ENCODE data around the gene CCN5. TPM values are rescaled to one million over a fixed set of nuclear protein-coding genes. Genes with fewer than 3 reads are reported as not detected.

Gene CCN5
- total and polyA plus RNA-seq, 2 of the 8 experiments (the other 6 are each of a cell fraction or from before 2014, with no cell fraction given) = not detected

GRCh38 chr20:44773070-44773829 is 58.1 kb downstream of the CCN5 start:
- Histone ChIP-seq H3K23ac (ENCODE audit: insufficient read length) (no peak overlapping the region), H4K20me1 (replicated peaks in 1 of 2; ENCODE audit: control insufficient read depth in 1 of 2, insufficient read depth in 2 of 2, low read length in 2 of 2) (peaks cover 16 to 22% of the 10 kb centered on the region in 2 experiments), H3K9me3 (ENCODE audit: insufficient read depth in 2 of 2, low read depth in 1 of 2, low read length in 1 of 2) (no peaks in the 10 kb centered on the region), H3K27me3 (replicated peaks in 1 of 4; ENCODE audit: control insufficient read depth in 3 of 4, extremely low read depth in 1 of 4, insufficient read depth in 3 of 4, low read length in 3 of 4) (no peaks in the 10 kb centered on the region), H4K8ac (ENCODE audit: extremely low read depth, insufficient read depth, low read length) (no peak overlapping the region), H3K56ac (replicated peaks; ENCODE audit: insufficient read length, low read depth, low read length) (no peak overlapping the region), H3K4me1 (replicated peaks in 1 of 4; ENCODE audit: control insufficient read depth in 3 of 4, insufficient read depth in 4 of 4, low read length in 3 of 4) (peaks cover 0 to 2% (median 0%) of the 10 kb centered on the region in 4 experiments; a peak in 1 of 7 replicates), H3K23me2 (ENCODE audit: low read depth, low read length) (no peaks in the 10 kb centered on the region), H3K4me3 (ENCODE audit: extremely low read depth in 1 of 4, insufficient read depth in 2 of 4, low read depth in 3 of 4, low read length in 4 of 4) (no peak overlapping the region), H3K14ac (ENCODE audit: insufficient read length) (no peak overlapping the region), H3K36me3 (ENCODE audit: control insufficient read depth in 2 of 4, insufficient read depth in 4 of 4, low read length in 3 of 4) (no peaks in the 10 kb centered on the region; a peak in 1 of 8 replicates), H2BK15ac (ENCODE audit: low read length) (peak overlapping the region; percentile 46), H2BK12ac (ENCODE audit: low read depth, low read length) (no peak overlapping the region), H3K79me2 (ENCODE audit: control insufficient read depth in 1 of 2, insufficient read depth in 2 of 2, low read length in 2 of 2) (peaks cover 0 to 3% of the 10 kb centered on the region in 2 experiments; a peak in 1 of 4 replicates), H2BK20ac (ENCODE audit: low read length) (no peak overlapping the region), H3K18ac (ENCODE audit: extremely low read depth, low read length) (no peak overlapping the region), H3K4ac (replicated peaks; ENCODE audit: insufficient read length, low read depth, low read length) (no peak overlapping the region), H2BK5ac (ENCODE audit: low read depth, low read length) (peak overlapping the region; percentile 83), H3K9ac (replicated peaks in 1 of 4; ENCODE audit: extremely low read depth in 1 of 4, low read depth in 3 of 4, low read length in 3 of 4) (no peak overlapping the region; a peak in 1 of 7 replicates), H4K91ac (replicated peaks; ENCODE audit: insufficient read length, low read length) (no peak overlapping the region), H3K79me1 (ENCODE audit: low read depth, low read length) (no peaks in the 10 kb centered on the region; the same call in 1 of the 2 replicates), H2AK5ac (ENCODE audit: low read depth, low read length) (no peak overlapping the region; the same call in 1 of the 2 replicates), H3K27ac (ENCODE audit: low read depth, low read length) (no peak overlapping the region), H4K5ac (ENCODE audit: insufficient read length, low read depth, low read length) (no peak overlapping the region), H3K4me2 (ENCODE audit: insufficient read depth in 1 of 2, low read depth in 2 of 2, low read length in 2 of 2) (no peak overlapping the region), H2AFZ (ENCODE audit: low read length) (no peak overlapping the region), H2BK120ac (replicated peaks; ENCODE audit: low read depth, low read length) (no peak overlapping the region)
- ChIA-PET CTCF (ENCODE audit: partially characterized antibody) (interaction anchor here (1.0 to 1.5 kb wide), 4 partner anchors 16 to 47 kb away, joined by 3 to 4 read pairs (median 4); no protein-coding TSS in a partner anchor), POLR2A (ENCODE audit: partially characterized antibody) (interaction anchor here (0.6 kb wide), 1 partner anchor 150 kb away, joined by 5 read pairs; no protein-coding TSS in a partner anchor)
- DNase-seq (ENCODE audit: low read depth in 1 of 2, low spot score in 2 of 2) = no peak
- TF ChIP-seq SP2 (IDR thresholded peaks at IDR 0.05; ENCODE audit: low read length) = no peak
- no peak for TF ChIP-seq MAFK (IDR thresholded peaks at IDR 0.05; ENCODE audit: low read depth, low read length)
- TF ChIP-seq TCF12 (IDR thresholded peaks at IDR 0.05; ENCODE audit: low read depth, low read length) = no peak
- no peak for FAIRE-seq
- 79% methylated on average over 10 of the region's 10 CpGs; no CpG with 5 or more reads in 1 of the 2 experiments for WGBS, 2 experiments (ENCODE audit: extremely low coverage in 1 of 2, insufficient coverage in 1 of 2, insufficient read length in 1 of 2, insufficient replicate concordance in 2 of 2, low coverage in 1 of 2, low lambda C conversion rate in 2 of 2, missing lambda C conversion rate in 1 of 2)

All from H1 (cell line).